HG03025 (cell line): ENCODE measurements around the gene RIBC2.

ENCODE experiments used
- ATAC-seq: cut with Tn5 transposase; IDR thresholded peaks from one replicate; pipeline ENCODE4 v1.9.1; 2021; ENCODE audit warnings: mild to moderate bottlenecking, moderate library complexity; ENCODE audit not compliant: unreplicated experiment, low FRiP score

The RIBC2 gene

DNA sequence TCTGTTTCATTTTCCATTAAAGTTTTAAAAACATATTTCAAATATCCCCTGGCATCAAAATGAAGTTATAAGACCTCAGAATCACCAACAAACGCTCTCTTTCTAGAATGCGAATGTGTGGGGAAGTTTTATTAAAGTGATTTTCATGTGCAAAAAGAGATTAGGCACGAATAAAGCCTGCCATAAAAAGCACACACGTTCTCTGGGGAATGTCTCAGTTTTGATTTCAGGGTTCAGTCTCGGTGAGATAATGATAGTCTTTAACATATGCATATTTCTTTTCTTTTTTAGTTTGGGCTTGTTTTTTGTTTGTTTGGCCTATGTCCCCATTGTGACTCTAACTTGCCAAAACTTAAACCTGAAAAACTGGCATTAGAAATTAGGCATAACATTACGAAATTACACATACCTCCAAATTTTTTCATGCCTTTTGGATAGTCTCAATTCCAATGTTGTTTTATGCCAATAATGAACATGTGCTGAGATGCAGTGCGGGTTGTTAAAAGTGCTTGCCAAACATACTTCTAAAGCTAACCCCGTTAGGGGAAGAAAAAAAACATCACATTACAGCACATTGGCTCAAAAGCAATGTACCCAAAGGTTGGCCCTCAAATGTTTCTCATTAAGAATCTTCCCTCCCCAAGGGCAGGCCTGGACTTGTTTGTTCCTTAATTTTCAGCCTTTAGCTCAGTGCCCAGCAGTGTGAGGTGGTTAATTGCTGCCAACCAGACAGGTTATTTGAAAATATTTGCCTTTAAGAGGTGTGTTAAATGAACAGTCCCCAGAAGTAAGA, 56.0 kb downstream of the RIBC2 start:
- no peak for ATAC-seq

DNA sequence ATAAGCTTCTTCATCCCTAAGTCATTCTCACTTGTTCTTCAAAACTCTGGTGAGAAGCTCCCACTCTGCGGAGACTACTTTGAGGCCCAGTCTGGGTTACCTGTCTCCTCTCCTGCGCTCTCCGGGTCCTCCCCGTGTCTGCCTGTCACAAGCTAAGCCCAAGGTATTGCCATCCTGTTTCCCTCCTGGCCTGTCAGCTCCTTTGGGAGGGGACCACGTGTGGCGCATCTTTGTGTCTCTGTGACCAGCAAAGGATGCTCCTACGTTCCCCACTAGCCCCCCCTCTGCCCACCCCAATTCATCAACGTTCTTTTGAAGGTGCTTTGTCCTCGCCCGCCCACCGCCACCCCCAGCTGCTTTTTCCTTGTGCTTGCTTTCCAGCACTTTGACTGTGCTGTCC, 57.4 kb downstream of the RIBC2 start:
- ATAC-seq, result no peak

DNA sequence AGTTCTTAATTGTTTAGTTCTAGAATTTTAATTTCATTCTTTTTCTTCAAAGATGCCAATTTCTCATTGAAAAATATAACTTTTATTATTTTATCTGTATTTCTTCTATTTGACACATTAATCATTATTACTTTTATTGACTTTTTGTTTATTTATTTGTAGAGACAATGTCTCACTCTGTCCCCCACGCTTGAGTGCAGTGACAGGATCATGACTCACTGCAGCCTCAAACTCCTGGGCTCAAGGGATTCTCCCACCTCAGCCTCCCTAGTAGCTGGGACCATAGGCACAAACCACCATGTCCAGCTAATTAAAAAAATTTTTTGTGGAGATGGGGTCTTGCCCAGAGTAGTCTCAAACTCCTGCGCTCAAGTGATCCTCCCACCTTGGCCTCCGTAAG, 58.9 kb downstream of the RIBC2 start:
- ATAC-seq, result no peak

DNA sequence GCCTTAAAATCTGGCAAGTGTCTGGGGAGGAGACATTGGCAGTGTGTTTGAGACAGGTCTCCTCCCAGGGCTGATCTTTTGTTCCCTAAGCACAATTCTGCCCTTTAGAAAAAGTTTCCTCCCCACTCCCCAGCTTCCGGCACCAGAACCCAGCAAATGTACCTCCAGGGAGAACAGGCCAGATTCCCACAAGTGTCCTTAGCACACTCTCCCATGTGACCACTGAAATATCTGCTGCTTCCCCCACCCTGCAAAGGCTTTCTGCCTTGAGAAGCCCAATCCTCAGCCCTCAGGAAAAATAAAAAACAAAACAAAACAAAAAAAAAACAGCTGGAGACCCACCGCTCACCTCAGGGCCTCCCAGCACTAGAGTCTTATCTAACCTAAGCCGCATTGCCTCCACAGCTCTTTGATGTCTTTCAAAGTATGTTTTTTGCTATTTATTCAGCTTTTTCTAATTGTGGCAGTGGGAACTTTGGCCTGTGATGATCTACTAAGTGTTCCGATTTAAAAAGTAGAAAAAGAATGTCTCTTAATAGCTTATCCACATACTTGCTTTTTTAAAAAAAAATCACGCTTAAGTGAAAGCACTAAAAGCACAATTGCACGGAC, 60.2 kb downstream of the RIBC2 start:
- no peak for ATAC-seq

DNA sequence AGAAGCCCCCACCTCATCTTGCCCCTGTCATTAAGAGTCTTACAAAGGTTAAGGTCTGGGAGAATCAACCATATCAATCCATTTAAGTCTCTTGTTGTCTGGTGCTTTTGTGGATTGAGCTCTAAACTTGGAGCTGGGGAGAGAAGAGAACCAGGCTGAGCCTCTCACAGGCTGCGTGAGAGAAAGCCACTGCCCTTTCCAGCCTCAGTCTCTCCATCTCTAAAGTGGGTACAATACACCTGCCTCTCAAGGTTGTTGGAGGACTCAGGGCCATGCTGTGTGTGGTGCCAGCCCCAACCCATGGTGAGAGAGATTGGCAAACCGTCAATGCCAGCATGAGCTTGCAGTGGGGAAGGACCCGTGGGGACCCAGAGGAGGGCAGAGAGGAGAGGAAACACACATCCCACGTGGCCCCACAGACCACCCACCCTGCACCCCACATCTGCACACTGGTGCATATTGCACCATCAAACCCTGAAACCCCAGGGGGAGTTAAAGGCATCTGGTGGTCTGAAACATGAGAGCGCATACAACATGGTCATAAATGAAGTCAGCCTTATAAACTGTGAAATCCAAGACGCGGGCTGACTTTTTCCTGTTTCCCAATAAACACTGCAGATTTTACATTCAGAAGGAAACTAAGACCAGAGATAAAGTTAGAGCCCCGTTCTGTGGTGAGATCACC, 61.7 kb downstream of the RIBC2 start:
- no peak for ATAC-seq

DNA sequence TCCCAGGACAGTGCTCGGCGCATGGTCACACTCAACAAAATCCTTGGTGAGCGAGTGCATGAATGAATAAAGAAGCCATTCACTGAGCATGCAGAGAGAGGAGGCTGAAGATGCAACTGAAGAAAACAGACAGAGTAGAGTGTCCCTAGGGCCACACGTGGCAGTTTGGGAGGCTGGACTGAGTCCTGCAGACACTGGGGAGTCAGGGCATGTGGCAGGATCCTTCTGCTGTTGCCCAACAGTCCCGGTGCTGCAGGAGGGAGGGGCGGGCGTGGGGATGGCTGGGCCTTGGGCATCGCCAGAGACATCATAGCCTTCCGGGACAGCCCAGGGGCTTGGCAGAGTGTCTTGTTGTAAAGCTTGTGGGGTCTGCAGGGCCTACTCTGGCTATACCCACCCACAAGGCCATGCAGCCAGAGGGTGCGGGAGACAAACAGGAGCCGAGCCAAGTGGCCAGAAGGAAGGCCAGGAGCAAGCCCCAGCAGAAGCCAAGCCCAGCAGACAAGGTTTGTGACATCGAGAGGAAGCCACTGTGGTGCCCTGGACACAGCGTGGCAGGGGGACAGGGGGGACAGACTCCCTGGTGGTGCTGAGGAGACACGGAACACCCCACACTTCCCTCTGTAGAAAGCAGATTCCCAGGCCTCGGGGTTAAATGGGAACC, 62.5 kb downstream of the RIBC2 start:
- ATAC-seq, result no peak

DNA sequence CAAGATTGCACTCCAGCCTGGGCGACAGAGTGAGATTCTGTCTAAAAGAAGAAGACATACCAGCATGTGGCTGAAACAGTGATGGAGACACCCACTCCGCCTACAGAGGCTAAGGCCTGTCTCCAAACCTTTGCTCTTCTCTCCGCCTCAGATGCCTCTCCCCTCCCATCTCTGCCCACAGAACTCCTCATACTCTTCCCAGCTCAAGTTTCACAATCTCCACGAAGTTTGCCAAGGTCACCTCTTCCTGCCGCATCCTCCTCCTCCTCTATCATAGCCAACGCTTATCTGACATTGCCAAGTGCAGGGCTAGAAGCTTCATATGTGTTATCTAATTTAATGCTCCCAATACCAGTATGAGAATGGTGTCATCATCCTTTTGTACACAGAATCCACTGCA, 63.3 kb downstream of the RIBC2 start:
- no peak for ATAC-seq

DNA sequence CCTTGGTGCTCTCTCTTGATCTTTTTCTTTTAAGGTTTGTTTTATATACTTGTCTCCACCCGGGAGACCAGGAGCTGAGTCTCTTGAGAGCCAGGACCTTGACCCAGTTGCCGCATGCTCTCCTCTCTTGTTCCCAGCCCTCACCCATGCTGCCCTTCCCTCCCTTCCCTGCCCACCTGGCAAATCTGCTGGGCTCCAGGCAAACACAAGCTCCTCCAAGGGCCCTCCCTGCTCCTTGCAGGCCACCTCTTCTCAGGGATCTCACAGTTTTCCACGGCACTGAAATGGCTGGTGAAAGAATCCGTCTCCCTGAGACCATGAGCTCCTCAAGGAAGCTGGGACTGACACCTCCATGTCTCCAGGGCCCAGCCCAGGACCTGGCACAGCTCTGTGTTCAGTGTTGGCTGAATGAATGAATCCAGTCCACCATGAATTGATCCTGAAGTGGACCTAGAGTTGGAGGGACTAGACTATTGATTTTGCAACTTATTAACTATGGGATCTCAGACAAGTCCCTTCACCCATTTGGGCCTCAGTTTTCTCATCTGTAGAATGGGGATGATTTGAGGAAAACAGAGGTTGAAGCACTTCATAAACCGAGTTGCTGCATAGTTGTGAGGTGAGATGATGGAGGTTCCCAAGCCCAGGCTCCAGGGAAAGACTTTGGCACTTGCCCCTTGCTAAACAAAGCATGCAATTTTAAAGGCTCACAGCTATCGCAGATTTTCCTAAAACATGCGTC, 64.0 kb downstream of the RIBC2 start:
- no peak for ATAC-seq

DNA sequence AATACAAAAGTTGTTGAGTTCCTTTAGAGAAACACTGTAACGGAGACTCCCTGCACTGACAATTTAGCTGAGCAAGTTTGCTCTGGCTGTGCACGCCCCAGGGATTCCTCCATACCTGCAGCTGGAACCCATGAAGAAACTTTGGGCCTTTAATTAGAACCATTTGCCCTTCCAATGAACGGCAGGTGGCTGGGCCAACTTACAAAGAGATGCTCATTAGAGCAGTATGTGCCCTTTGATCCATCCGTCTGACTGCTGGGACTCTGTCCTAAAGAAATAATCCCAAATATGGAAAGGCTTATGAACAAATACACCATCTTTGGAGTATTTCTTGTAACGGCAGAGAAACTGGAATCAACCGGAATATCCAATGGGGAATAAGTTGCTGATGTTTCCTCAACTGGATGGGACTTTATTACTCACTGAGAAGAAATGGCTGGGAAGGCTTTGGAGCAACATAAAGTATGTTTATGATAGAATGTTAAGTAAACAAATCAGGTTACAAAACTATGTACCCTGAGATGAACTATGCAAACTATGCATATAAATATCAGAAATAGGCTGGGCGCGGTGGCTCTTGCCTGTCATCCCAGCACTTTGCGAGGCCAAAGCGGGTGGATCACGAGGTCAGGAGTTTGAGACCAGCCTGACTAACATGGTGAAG, 64.7 kb downstream of the RIBC2 start:
- no peak for ATAC-seq

DNA sequence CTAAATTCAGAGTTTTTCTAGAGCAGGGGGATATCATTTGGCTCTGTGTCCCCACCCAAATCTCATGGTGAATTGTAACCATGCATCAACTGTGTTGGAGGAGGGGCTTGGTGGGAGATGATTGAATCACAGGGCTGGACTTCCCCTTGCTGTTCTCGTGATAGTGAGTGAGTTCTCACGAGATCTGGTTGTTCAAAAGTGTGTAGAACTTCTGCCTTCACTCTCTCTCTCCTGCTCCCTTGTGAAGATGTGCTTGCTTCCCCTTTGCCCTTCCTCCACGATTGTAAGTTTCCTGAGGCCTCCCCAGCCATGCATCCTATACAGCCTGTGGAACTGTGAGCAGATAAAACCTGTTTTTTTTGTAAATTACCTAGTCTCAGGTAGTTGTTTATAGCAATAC, 67.2 kb downstream of the RIBC2 start:
- ATAC-seq, result no peak

DNA sequence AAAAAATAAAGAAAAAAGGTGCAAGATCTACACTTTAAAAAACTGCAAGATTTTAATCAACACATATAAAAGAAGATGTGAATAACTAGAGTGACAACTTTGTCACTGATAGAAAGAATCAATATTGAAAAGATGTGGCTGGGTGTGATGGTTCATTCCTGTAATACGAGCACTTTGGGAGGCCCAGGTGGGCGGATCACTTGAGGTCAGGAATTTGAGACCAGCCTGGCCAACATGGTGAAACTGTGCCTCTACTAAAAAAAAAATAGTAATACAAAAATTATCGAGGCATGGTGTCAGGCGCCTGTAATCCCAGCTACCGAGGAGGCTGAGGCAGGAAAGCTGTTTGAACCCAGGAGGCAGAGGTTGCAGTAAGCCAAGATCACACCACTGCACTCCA, 68.2 kb downstream of the RIBC2 start:
- ATAC-seq, result no peak
